ENCODE data around the gene PERM1.
"Not testable (repeated sequence)": the region's sequence is repeated elsewhere in the genome, so short reads cannot be mapped to it uniquely, and the experiment has no call there.

The PERM1 gene

DNA sequence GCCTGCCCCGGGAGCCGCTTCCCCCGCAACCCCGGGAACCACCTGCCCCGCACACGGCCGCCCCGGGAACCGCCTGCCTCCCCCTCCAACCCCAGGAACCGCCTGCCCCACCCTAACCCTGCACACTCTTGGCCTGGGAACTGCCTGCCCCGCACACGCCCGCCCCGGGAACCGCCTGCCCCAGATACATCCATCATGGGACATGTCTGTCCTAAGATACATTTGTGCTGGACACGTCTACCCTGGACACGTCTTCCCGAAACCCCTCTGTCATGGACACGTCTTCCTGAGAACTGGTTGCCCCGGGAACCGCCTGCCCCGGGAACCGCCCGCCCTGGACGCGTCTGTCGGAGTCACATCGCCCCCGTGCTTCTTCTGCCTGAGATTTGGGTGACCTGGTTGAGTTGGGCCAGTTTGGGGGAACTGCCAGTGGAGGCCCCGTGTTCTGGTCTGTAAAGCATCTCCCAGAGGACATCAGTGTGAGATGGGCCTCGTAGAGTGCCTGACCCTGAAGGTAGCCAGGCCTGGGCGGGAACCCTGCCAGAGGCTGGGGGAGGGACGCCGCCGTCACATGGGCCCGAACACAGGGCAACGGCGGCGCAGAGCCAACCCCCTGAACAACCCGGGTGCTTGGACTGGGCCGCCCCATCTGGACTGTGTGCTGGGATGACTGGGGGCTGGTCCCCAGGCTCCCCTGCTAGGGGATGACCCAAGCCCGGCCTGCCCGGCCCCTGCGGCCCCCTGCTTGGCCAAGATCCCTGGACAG, 3.6 kb downstream of the PERM1 start:
- DNase-seq: no peak

DNA sequence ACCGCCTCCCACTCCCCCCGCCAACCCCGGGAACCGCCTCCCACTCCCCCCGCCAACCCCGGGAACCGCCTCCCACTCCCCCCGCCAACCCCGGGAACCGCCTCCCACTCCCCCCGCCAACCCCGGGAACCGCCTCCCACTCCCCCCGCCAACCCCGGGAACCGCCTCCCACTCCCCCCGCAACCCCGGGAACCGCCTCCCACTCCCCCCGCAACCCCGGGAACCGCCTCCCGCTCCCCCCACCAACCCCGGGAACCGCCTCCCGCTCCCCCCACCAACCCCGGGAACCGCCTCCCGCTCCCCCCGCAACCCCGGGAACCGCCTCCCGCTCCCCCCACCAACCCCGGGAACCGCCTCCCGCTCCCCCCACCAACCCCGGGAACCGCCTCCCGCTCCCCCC, 5.1 kb downstream of the PERM1 start:
- not testable (repeated sequence) for DNase-seq

DNA sequence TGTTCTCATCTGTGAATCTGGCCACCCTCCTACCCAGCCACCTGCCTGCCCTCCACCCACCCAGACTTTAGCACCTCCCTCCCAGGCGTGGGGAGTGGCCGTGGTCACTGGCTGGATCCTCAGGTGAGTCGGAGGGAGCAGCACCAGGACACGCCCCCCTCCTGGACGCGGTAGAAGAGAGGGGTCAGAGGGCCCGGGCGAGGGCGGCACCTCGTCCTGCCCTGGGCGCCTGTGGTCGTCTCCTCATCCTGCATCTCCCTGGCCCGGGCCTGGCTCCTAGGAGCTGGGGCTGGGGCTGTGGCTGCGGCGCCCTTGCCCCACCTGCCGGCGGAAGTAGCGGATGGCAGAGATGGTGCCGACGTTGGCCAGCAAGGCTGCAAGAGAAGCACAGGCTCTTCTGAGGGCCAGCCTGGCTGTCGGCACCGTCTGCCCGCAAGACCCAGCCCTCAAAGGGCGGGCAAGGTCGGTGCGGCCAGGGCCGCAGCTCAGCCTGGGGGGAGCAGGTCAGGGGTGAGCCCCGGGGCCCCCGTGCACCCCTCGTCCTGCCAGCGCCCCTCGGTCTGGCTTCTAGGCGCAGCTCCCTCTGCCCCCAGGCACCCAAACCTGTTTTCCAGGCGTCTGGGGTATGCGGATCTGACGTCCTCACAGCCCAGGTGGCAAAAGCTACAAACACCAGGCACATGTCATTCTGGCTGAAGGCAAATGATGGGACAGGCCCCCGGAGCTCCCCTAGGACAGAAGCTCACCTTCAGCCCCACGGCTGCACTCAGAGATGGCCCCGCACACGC, 5.8 kb downstream of the PERM1 start:
- DNase-seq: peak; percentile 61

DNA sequence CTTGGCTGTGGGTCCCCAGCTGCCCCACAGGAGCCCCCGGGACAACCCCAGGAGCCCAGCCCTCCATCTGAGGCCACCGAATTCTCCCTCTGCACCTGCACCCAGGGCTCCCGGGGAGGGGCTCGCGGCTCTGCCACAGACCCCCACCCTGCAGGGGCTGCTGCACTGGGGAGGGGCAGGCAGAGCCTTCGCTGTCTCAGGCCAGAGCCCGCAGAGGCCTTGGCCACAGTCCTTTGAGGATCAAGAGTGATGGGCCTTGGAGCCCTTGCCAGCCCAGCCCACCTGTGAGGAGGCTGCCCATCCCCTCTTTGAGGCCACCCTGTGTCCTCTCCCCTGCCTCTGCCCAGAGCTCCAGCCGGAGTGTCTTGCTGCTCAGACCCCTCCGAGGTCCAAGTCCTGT, 6.5 kb downstream of the PERM1 start:
- DNase-seq: no peak

DNA sequence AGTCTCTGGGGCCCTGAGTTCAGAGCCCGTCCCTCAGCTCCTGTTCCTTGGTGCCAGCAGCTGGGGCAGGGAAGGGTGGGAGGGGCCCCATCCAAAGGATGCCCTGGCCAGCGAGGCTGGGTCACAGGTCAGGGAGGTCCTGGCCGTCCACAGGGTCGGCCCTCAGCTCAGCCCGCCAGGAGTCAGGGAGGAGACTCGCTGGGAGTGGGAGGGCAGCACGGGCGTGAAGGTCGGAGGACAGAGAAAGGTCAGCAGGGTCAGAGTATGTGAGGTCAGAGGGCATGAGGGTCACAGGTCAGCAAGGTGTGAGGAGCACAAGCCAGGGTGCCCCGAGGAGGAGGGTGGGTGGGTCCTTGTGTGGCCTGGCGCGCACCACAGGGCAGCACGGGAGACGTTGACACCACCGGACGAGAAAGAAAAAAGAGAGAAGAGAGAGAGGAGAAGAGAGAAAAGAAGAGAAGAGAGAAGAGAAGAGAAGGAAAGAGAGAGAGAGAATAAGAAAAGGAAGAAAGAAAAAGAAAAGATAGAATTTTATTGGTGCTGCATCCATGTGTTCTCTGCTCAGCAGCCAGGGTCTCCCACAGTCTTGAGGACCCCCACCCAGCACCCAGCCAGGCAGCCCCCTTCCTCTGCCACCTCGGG, 7.1 kb downstream of the PERM1 start:
- DNase-seq: no peak

DNA sequence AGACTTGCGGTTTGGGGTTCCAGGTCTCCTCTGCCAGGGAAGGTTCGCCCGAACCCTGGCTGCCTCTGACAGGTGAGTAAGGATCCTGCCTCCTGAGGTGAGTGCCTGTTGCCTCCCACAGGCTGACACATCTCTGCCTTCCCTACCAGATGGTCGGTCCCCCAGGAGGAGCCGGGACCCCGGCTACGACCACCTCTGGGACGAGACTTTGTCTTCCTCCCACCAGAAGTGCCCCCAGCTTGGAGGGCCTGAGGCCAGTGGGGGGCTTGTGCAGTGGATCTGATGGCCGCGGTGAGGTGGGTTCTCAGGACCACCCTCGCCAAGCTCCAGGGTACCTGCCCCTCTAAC, 7.6 kb downstream of the PERM1 start:
- DNase-seq: no peak

DNA sequence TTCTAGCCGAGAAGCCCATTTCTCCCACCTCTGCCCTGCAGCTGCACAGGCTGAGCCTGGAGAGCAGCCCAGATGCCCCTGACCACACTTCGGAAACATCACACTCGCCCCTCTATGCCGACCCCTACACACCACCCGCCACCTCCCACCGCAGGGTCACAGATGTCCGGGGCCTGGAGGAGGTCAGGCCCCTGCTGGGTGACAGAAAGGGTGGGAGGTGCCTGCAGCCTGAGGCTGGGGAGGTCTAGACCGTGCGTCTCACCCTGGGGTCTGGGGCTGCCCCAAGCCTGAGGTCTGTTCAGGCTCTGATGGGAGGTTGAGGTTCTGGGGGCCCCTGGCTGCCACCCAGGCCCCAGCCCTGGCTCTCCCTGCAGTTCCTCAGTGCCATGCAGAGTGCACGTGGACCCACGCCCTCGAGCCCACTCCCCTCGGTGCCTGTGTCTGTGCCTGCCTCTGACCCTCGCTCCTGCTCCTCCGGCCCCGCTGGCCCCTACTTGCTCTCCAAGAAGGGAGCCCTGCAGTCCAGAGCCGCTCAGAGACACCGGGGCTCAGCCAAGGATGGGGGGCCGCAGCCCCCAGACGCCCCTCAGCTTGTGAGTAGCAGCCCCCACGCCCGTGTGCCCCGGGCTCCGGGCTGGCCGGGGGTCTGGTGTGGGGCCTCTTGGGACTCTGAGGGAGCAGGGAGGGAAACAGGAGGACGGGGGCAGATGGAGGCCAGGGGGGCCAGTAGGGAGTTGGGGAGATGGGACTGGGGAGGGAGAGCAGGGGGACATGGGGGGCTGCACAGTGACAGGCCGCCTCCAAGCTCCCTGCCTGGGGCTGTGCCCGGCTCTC, 8.2 kb downstream of the PERM1 start:
- DNase-seq: no peak

DNA sequence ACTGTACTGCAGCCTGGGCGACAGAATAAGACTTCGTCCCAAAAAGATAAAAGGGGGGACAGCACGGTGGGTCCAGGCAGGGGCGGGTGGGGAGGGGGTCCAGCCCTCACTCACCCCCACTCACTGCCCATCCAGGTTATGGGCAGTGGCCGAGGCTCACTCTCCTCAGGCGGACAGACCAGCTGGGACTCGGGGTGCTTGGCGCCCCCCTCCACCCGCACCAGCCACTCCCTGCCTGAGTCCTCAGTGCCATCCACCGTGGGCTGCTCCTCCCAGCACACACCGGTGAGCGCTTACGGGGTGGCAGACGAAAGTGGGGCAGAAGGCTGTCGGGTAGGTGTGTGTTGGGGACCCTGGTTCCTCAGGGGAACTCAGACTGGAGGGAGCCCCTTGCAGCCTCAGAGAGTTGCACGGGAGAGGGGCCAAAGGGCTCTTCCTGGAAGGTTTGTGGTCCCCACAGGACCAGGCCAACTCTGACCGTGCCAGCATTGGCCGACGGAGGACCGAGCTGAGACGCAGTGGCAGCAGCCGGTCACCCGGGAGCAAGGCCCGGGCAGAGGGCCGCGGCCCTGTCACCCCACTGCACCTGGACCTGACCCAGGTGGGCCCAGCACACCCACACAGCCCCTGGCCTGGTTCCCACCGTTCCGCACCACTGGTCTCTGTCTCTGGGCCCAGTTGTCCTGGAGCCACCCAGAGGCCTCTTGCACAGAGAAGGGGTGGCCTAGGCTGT, 9.0 kb downstream of the PERM1 start:
- no peak for DNase-seq

DNA sequence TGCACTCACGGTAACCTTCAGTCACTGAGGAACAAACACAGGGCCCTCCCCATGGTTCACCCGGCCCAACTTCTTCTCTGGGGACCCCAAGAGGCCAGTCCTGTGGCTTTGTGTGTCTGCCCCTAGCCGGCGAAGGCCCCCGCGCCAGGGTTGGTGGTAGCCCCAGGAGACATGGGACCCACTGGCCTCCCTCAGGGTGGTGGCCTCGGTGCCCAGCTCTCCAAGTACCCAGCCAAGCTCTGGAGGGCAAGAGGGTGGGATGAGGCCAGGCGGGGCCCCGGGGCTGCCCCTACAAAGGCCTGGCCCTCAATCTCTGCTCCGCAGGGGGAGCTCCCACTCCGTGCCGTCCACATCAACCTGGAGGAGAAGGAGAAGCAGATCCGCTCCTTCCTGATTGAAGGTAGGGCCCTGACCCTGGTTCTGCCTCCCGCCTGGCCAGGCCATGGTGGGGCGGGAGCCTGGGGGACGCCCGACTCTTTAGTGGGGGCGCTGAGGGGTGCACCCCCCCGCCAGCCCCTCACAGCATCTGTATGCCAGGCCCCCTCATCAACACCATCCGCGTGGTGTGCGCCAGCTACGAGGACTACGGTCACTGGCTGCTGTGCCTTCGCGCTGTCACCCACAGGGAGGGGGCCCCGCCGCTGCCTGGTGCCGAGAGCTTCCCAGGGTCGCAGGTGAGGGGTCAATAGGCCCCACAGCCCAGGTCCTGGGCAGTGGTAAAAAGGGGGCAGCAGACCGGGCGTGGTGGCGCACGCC, 10.0 kb downstream of the PERM1 start:
- DNase-seq: no peak

DNA sequence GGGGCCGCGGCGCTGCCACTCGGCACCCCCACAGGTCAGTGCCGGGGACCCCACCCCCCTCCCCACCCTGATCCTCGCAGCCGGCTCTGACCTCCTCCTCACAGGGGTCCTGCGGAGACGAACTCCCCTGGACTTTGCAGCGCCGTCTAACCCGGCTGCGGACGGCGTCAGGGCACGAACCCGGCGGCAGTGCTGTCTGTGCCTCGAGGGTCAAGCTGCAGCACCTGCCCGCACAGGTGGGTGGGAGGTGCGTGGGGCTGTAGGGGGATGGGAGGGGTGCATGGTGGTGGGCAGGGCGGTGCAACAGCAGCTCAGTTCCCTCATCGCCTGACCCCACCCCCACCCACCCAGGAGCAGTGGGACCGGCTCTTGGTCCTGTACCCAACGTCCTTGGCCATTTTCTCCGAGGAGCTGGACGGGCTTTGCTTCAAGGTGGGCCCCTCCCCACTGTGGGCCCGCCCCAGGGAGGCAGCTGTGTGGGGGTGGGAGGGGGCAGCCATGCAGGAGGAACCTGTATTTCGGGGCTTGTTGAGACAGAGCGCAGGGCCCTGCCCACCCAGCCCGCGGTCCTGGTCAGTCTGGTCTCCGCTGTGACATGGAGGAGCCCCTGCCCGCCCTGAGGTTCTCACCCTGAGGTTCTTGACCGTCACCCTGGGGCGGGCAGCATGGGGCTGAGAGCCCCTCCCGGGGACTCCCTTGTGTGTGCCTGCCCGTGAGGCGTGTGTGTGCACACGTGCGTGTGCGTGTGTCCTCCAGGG, 10.7 kb downstream of the PERM1 start:
- DNase-seq: no peak

DNA sequence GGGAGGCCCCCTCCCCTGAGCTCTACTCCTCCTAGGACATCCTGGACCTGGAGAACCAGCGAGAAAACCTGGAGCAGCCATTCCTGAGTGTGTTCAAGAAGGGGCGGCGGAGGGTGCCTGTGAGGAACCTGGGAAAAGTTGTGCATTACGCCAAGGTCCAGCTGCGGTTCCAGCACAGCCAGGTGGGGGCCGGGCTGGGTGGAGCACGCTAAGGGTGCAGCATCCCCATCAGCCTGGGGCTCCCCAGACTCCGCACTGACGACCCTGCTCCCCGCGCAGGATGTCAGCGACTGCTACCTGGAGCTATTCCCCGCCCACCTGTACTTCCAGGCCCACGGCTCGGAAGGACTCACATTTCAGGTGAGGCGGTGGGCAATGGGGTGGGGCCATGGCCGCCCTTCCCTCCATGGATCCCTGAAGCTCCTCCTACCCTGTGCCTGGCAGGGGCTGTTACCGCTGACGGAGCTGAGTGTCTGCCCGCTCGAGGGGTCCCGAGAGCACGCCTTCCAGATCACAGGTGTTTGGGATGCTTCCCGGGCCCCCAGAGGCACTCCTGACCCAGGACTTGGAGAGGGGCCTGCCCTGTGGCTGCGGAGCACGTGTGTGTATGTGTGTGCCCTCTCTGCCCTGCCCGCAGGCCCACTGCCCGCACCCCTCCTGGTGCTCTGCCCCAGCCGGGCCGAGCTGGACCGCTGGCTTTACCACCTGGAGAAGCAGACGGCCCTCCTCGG, 11.5 kb downstream of the PERM1 start:
- DNase-seq: no peak

DNA sequence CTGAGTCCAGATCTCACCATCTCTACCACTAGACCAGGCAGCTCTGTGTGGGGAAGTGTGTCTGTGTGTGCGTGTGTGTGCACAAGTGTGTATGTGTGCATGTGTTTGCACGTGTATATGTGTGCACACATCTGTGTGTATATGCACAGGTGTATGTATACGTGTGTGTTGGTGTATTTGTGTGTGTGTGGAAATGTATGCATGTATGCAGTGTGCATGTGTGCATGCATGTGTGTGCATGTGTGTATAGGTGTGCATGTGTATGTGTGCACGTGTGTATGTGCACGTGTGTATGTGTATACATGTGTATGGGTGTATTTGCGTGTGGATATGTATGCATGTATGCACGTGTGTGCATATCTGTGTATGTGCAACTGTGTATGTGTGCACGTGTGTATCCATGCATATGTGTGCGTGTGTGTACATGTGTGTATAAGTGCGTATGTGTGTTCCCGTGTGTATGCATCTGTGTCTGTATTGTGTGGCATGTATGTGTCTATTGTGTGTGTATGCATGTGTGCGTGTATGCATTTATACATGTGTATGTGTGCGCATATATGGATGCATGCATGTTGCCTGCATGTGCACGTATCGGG, 12.5 kb downstream of the PERM1 start:
- no peak for DNase-seq

DNA sequence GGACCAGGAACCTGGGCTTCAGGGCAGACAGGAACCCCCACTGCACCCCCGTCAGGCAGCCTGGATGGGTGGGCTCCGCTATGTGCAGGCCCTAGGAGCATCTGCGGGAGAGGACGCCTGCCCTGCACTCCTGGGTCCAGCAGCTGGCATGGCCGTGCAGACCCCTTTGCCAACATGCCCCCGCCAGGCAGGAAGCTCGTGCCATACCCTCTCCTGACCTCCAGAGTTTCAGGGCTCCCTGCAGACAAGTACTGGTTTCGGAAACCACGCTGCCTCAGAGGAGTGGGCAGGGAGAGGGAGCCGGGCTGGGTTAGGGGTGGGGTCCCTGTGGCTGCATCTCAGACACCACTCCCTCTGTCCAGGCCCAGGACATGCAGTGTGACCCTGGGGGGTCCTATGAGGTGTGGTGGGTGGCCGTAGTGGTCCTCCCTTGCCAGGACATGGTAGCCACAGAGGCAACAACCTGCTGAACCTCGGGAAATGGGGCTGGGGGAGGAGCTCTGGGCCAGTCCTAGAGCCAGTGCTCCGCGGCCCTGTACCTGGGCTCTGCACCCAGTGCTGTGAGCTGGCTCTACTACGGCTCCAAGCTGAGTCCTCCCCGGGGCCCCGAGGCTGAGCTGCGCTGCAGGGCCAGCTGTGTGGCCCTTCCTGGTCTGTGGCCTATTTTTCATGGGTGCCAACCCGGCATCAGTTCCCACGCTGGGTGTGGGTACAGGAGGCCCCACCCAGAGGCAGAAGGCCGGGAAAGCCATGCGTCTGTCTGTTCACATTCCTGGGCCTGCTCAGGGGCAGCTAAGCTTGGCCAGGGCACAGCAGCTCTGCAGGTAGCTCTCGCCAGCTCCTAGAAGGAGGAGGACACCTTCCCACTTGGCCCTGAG, 14.2 kb downstream of the PERM1 start:
- DNase-seq: no peak

DNA sequence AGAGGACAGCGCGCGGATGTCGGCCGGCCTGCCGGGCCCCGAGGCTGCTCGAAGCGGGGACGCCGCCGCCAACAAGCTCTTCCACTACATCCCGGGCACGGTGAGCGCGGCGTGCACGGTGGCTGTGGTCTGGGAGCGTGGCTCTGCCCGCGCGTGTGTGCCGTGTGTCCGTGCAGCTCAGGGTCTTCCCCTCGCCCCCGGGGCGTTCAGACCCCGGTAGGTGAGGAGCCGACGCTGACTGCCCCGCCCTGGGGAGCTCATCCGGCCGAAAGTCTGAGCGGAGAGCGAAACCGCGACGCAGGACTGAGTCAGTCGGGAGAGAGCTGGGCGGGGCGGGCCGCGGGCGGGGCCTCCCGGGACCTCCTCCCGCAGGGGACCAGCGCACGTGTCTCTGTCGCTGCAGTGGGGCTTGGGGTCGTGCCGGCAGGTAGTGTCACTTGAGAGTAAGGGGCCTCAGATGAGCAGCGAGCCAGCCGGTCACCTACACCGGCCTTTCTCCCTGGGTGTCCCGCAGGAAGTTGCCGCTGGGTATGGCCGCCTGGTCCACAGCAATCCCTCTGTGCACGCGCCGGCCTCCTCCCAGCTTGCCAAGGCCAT, 15.1 kb downstream of the PERM1 start:
- peak; percentile 72 for DNase-seq

DNA sequence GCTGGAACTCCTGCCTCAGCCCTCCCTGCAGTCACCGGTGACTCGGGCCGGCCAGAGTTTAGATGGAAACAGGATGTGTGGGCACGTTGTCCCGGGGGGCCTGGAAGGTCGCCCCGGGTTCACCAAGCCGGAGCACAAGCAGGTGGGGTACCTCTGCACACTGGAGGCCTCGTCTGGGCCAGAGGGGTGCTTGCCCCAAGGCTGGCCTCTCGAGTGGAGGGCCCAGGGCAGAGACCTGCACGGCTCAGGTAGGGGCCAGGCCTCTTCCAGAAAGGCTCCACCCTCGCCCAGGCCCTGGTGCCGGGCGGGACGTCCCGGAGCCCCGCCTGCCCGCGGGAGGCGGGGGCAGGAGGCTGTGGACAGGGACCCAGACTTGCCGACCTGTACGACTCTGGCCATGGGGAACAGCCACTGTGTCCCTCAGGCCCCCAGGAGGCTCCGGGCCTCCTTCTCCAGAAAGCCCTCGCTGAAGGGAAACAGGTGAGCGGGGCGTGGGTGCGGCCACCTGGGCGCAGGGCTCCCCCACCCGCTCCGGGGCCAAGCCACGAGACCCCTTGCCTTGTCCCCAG, 15.7 kb downstream of the PERM1 start, which contains the start of gene PLEKHN1:
PLEKHN1 (plus strand) TSS at position 348 of the 569 bp plus-strand sequence; CDS start at position 398, 50 bp downstream.
- no peak for DNase-seq

DNA sequence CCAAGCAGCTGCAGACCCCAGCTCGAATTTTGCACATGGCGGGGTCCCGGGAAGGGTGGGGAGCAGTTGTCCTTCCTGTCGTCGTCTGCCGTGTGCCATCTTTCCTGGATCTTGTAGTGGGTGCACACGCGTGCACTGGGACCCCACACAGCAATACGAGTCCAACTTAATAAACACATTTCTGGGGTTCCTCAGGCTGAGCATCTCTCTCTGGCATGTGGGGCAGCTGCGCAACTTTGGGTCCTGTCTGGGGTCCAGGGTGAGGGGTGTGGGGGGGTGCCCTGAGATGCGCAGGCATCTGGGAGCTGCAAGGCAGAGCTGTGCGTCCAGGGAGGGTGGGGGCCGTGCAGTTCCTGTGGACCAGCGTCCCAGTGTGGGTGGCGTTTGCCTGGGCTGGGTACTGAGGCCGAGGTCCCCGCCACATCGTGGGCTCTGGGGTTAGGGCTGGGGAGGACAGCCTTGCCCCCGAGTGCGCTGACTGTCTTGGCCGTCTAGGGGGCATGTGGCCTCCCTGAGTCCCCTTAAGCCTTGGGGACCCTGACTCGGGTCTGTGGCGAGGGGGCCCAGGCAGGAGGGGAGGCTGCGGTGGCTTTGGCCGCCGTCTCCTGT, 16.3 kb downstream of the PERM1 start:
- DNase-seq: no peak
